Hippocampal formation (tissue), 2 donors: ENCODE data around the gene MN1.
A peak's percentile ranks its signal among the peaks of the same experiment; 100 is the strongest.

Experiments
- DNase-seq, 2 donors: peaks; one replicate each; lab custom pipeline; 2025; lab: John Stamatoyannopoulos, UW

The MN1 gene

GRCh38 chr22:27716074-27716473, 85.5 kb downstream of the MN1 start:
- no peak for DNase-seq

DNA sequence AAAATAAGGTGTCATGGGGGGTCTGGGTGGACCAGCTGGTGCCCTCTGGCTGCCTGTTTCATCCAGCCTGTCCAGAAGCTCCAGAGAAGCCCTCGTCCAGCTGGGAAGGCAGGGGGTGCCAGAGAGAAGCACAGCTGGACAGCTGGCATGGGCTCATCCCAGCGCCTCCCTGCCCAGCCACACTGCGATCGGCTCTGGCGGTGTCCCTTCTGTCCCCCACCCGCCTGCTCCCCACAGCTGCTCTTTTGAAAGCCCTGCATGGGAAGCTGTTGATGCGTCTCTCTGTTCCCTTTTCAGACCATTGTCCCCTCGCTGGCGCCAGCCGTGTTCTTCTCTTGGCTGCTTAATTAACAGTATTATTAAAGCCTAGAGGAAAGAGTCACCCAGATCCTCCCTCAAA, 86.5 kb downstream of the MN1 start:
- DNase-seq: peak; percentile 84 to 88

DNA sequence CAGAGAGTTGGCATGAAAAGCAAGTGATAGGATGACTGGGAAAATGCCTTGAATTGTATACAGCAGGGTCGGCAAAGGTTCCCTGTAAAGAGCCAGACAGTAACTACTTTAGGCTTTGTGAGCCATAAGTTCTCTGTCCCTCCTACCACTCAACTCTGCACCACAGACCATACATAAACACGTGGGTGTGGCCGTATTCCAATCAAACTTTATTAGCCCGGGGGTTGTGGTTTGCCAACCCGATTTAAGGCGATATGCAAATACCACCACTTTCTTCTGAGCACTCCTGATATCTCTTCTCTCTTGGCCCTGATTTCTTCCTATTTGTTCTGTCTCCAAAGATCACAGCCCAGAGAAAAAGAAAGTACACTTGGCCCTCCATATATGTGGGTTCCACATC, 87.5 kb downstream of the MN1 start:
- no peak for DNase-seq

DNA sequence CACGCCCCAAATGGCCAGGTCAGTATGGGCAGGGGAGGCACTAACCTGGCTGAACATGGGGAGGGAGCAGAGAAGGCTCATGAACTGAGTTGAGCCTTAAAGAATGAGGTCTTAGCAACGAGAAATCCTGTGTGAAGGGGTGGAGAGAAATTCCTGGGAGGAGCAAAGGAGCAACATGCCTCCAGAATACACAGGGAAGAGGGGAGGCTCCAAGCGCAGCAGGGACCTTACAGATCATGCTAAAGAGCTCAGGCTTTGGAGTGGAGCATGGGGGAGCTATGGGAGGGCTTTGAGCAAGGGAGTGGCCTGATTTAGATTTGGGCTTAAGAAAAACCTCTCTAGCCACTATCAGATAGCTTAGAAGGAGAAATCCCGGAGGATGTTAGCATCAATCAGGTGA, 88.1 kb downstream of the MN1 start:
- DNase-seq: no peak

DNA sequence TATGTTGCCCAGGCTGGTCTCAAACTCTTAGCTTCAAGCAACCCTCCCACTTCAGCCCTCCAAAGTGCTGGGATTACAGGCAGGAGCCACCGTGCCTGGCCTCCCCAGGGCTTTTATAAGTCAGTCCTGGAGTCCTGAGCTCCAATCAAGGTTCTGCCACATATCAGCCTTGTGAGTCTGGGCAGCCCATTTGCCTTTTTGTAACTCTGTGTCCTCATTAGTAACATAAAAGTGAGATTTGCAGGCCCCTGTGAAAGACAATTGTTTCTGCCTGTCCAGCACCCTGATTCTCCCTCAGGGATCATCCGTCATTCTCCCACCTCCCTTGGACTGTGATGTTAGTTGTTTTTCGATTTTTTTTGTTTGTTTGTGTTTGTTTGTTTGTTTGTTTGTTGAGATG, 89.8 kb downstream of the MN1 start:
- DNase-seq: no peak

DNA sequence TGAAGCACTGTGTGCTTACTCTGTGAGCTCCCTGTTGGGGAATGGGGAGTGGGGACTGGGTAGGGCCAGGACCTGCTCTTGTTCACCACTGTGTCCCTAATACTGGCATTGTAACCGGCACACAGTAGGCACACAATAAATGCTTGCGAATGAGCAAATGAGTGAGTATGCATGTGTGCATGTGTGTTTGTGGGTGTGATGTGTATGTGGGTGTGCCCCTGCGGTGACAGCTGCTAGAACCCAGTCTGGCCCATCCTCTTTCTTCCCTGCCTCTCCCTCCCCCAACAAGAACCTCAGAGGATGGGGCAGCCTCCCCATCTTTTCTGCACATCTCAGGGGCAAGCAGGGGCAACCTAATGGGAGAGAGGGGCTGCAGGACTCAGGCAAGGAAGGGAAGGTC, 90.5 kb downstream of the MN1 start:
- DNase-seq: no peak

DNA sequence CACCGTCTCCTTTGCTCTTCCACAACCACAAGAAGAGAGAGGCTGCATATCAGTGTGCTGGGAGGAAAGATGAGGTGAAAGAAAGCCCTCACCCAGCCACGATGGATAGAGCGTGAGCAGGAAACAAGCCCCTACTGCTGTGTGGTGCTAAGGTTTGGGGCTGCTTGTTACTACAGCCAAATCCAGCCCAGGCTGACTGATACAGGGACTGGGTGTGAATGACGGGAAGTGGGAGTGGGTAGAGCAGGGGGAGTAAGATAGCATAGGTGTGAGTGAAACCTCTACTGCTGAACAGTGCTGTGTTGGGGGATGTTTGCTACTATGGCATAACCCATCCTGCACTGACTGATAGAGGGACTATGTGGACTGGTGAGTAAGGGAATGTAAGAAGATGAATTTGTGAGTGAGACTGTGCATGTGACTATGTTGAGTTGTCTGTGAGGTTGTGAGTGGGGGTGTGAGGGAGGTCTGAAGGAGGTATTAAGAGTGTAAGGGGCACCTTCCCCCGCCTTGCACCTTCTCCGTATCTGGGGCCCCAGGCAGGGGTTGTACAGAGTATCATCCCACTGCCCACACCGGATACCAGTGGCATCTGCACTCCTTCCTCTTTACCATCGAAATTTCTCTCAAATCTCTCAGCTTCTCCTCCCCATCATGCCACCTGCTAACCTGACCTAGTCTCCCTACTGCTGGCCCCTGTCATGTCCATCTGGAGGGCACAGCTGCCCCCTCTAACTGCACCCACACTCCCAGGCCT, 91.5 kb downstream of the MN1 start:
- DNase-seq: no peak

DNA sequence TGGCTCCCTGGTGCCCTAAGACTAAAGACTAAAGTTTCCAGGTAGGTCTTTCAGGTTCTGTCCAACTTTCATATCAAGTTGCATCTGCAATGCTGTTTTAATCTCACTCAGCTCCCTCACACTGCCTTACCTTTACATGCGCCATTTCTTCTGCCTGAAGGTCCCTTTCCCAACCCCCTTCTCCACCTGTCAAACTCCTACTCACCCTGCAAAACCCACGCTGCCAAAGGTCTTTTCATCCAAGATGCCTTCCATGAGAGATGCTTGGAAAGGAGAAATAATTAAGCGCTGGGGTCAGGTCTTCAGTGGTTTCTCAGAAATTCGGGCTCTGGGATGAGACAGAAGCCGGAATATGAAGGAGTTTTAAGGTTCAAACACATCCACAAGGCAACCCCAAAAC, 95.1 kb downstream of the MN1 start:
- no peak for DNase-seq

- no peak for DNase-seq
Measured at GRCh38 chr22:27705408-27706080, 96.0 kb downstream of the MN1 start.

DNA sequence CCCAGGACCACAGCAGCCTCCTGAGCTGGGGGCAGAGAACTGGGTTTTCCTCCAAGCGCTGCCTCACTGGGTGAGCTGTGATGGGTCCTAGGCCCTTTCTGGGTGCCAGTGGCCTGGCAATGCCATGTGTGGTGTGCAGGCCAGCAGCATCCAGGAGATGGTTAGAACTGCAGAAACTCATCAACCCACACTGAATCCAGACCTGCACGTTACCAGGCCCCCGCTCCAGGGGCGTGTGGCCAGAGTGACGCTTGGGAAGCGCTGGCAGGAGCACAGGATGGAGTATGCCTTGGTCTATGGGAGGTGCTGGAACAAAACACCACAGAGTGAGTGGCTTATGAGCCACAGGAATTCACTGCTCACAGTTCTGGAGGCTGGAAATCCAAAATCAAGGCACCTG, 97.0 kb downstream of the MN1 start:
- no peak for DNase-seq

GRCh38 chr22:27699383-27700019, 102.1 kb downstream of the MN1 start:
- DNase-seq: no peak

- no peak for DNase-seq
Measured at GRCh38 chr22:27698813-27699212, 102.7 kb downstream of the MN1 start.
